NCI-H1930 (cell line): ENCODE data around the gene PACSIN2.

Source experiments
- DNase-seq, 2 experiments: peaks; one replicate each; lab custom pipeline; 2025; lab: John Stamatoyannopoulos, UW

PACSIN2 gene

GRCh38 chr22:42856865-42857704 is 157.9 kb downstream of the PACSIN2 start, which contains the start of gene ARFGAP3:
ARFGAP3 (minus strand) TSS chr22:42857273; CDS start chr22:42857182, 91 bp downstream.
- peak; percentile 74 to 94 for DNase-seq

DNA sequence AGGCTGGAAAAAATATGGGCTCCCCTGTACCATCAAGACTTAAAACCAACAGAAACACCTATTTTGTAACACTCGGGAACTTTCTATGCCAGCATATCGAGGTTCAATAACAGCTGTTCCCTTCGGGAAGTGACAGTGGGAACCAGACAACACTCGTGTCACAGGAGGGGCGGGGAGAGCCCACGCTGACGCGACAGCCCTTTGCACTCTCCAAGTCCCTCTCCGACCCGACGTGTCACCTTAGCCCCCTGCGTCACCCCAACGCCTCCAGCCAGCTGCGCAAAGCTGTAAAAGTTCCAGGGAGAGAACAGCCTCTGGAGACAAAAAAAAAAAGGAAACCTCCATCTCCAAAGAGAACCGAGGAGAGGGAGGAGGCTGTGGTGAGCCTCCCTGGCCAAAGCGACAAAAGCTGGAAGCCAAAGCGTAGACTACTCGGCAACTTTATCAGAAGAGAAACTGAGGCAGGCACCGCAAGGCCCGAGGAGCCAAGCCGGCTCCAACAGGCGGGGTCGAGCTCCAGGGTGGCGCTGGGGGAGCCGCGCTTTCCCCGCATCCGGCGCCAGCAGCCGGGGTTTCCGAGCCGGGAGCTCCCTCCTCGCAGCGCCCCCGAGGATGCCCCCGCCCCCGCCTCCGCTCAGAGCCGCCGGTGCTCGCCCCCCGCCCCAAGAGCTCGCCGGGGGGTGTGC is 158.6 kb downstream of the PACSIN2 start:
- no peak for DNase-seq

DNA sequence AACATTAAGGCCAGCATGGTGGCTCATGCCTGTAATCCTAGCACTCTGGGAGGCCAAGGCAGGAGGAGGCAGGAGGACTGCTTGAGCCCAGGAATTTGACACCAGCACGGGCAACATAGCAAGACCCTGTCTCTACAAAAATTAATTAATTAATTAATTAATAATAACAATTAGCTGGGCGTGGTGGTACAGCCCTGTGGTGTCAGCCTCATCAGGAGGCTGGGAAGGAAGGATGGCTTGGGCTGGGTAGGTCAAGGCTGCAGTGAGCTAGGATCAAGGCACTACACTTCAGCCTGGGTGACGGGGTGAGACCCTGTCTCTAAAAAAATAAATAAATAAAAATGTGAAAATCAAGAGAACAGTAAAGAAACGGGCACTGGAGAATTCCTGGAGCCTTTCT is 159.2 kb downstream of the PACSIN2 start:
- DNase-seq: no peak

DNA sequence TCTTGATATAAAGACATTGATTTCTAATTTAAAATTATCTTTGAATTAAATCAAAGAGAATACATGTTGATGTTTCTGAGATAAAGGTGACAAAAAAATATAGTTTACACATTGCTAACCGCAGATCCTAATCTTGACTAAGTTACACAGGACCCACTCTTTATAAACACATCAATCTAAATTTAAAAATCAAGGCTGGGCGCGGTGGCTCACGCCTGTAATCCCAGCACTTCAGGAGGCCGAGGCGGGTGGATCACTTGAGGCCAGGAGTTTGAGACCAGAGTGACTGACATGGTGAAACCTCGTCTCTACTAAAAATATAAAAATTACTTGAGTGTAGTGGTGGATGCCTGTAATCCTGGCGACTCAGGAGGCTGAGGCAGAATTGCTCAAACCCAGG is 159.7 kb downstream of the PACSIN2 start:
- no peak for DNase-seq

GRCh38 chr22:42848941-42849550 is 165.9 kb downstream of the PACSIN2 start:
- no peak for DNase-seq

DNA sequence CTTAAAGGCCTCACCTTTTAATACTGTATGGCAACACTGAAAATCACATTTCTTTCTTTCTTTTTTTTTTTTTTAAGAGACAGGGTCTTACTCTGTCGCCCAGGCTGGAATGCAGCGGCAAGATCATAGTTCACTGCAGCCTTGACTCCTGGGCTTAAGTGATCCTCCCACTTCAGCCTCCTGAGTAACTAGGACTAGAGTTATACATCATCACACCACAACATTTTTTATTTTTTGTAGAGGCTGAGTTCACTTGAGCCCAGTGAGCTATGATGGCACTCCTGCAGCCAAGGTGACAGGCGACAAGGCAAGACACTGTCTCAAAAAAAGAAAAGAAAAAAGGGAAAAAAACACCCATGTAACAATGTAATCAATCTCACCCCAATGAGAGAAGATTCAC is 167.8 kb downstream of the PACSIN2 start:
- DNase-seq: no peak

DNA sequence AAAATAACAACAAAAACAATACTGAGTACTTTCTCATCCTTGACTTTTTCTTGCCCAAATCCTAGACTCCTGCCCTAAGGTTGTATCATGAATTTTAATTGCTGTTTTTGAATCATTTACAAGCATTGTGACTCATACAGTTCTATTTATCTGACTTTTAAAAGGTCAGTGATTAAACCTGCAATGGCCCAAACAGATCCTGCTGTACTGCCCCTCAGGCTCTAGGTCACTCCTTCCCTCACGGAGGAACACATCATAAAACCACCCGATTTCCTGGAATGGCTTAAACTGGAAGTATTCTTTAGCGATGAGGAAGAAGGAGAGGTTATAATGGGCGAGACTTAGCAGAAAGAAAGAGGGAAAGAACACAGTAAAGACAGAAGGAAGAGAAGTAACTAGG is 170.2 kb downstream of the PACSIN2 start:
- no peak for DNase-seq

- no peak for DNase-seq
These were observed 172.1 kb downstream of the PACSIN2 start for GRCh38 chr22:42842658-42843370.

DNA sequence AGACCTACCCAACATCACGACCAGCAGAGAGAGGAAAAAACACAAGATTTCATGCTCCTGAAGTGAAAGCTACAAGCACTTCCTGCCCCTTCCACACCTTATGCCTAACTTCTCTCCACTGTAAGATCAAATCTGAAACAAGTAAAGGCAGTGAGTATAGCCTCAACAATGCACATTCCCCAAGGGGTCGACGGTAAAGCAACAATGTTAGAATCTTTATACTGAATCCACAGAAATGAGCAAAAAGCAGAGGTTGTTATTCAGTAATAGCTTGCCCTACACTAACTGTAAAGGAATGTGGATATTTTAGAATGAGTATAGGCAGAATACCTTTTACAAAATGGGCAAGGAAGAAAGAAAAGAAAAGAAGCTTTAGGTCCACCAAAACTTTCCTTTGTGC is 173.5 kb downstream of the PACSIN2 start:
- DNase-seq: no peak

DNA sequence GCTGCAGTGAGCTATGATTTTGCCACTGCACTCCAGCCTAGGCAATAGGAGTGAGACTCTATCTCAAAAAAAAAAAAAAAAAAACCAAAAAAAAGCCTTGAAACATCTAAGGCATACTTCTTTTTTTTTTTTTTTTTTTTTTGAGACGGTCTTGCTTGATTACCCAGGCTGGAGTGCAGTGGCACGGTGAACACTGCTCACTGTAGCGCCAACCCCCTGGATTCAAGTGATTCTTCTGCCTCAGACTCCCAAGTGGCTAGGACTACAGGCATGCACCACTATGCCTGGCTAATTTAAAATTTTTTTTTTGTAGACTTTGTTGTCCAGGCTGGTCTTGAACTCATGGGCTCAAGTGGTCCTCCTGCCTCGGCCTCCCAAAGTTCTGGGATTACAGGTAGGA is 177.4 kb downstream of the PACSIN2 start:
- DNase-seq: no peak

DNA sequence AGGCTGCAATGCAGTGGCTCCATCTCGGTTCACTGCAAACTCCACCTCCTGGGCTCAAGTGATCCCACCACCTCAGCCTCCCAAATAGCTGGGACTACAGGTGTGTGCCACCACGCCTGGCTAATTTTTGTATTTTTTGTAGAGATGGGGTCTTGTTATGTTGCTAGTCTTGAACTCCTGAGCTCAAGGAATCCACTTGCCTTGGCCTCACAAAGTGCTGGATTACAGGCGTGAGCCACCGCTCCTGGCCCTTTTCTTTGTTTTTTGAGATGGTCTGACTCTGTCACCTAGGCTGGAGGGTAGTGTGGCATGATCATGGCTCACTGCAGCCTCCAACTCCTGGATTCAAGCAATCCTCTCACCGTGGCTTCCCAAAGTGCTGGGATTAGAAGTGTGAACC is 178.9 kb downstream of the PACSIN2 start:
- no peak for DNase-seq

- DNase-seq: no peak
These were observed 180.6 kb downstream of the PACSIN2 start for GRCh38 chr22:42834177-42834949.

GRCh38 chr22:42833104-42833503 is 181.8 kb downstream of the PACSIN2 start:
- no peak for DNase-seq

DNA sequence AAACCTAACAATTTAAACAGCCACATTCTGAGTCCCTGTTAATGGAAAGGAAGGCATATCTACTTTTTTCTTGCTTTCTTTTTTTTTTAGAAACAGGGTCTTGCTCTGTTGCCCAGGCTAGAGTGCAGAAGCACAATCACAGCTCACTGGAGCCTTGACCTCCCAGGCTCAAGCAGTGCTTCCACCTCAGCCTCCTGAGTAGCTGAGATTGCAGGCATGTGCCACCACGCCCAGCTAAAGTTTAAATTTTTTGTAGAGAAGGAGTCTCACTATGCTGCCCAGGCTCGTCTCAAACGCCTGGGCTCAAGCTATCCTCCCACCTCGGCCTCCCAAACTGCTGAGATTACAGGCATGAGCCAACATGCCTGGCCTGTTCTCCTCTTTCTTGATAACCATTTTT is 183.2 kb downstream of the PACSIN2 start:
- DNase-seq: no peak

- DNase-seq: no peak
These were observed 184.8 kb downstream of the PACSIN2 start for GRCh38 chr22:42830161-42830560.

GRCh38 chr22:42829302-42829701 is 185.6 kb downstream of the PACSIN2 start:
- DNase-seq: no peak

- no peak for DNase-seq
These were observed 189.2 kb downstream of the PACSIN2 start for GRCh38 chr22:42825796-42826195.

- DNase-seq: no peak
These were observed 193.6 kb downstream of the PACSIN2 start for GRCh38 chr22:42821386-42821785.

DNA sequence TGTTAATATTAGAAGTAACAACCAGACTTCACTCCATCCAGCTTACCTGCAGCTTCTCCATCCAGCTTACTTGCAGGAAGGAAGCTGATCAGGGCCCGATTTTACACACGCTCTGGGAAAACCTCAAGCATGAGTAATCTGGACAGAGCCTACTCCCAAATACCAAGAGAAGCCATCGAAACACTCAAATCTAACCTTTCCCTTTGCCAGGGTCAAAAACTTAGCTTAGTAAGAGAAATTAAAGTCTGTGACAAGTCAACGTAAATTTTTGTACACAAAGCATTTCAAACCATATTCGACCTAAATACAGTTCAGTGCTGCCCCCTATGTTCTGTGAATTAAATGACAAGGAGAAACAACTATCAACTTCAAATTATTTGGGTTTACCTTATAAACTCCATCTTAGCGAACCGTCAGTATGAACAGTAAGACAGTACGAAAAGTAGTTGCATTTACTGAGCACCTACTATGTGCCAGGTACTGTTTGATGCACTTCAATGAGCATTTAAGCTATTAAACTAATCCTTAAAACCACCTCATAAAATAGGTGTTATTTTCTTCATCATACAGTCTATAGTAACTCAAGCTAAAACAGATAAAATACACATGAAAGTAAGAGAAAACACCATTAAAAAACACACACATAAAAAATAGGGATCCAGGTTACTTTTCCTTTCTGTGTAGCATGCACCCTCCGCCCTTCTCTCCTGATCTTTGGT is 194.7 kb downstream of the PACSIN2 start:
- DNase-seq: no peak
